GM21423 (cell line): Measurements from ENCODE around the gene TTLL1.
"Not testable (repeated sequence)": the region's sequence is repeated elsewhere in the genome, so short reads cannot be mapped to it uniquely, and the experiment has no call there.

Experiments used
- ATAC-seq: cut with Tn5 transposase; IDR thresholded peaks from one replicate; pipeline ENCODE4 v1.9.1; 2021; ENCODE audit warnings: mild to moderate bottlenecking, moderate library complexity; ENCODE audit not compliant: unreplicated experiment

Gene TTLL1

GRCh38 chr22:42995654-42996053, 93.5 kb downstream of the TTLL1 start:
- ATAC-seq, result not testable (repeated sequence)

GRCh38 chr22:42994917-42995562, 94.2 kb downstream of the TTLL1 start:
- no peak for ATAC-seq

- no peak for ATAC-seq
These were observed 94.8 kb downstream of the TTLL1 start for GRCh38 chr22:42994276-42994916.

GRCh38 chr22:42993651-42994275, 95.4 kb downstream of the TTLL1 start:
- no peak for ATAC-seq

- ATAC-seq, result no peak
These were observed 96.2 kb downstream of the TTLL1 start for GRCh38 chr22:42992886-42993479.

- ATAC-seq, result no peak
These were observed 97.1 kb downstream of the TTLL1 start for GRCh38 chr22:42992092-42992491.

- ATAC-seq, result no peak
These were observed 98.1 kb downstream of the TTLL1 start for GRCh38 chr22:42991010-42991651.

- ATAC-seq, result no peak
These were observed 98.9 kb downstream of the TTLL1 start for GRCh38 chr22:42990131-42990838.
